ENCODE measurements around the gene LPIN3. TPM values are rescaled to one million over a fixed set of nuclear protein-coding genes. Genes with fewer than 3 reads are reported as not detected.
A peak's percentile ranks its signal among the peaks of the same experiment; 100 is the strongest.

The LPIN3 gene
- total RNA-seq, 1 donor from 2014 or later: 18.6 TPM

DNA sequence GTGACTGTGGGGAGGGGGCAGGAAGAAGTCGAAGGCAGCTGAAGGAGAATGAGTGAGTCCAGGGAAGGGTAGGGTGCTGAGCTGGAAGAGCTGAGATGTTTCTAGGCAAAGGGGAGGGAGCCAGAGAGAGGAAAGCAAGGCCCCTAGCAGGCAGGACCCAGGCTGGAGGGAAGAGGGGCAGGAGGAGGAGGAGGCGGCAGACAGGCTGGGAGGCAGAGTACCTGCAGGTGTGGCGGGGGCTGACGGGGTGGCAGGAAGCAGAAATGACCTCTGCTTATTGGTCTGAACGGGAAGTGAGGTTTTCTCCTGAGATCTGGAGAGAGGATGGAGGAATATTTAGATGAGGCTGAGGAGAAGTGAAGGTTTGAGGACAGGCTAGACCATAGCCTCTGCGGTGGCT lies 36.7 kb downstream of the LPIN3 start:
- no peak for ATAC-seq (ENCODE audit: poor library complexity)
- intact Hi-C loops (cut with DNase I): no loop called here
- no peak for DNase-seq

DNA sequence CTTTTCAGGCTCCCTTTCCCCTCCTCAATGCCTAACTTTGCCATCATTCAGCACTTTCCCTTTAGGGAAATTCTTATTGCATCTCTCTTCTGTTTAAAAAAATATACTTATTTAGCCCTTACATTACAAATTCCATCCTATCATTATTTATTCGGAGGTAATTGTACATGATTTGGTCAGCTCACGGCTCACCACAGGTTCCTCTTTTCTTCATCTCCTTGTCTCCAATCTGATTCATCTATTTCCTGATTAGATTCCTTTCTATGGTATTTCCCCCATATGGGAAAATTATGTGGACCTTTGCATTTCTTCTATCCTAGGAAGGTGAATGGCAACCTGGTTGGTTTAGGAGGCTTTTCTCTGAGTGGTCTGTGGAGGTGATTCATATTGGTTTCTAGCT lies 38.9 kb downstream of the LPIN3 start:
- intact Hi-C loops (cut with DNase I): no loop called here
- DNase-seq (no peak), ATAC-seq (ENCODE audit: poor library complexity) (no peak)

GRCh38 chr20:41380551-41381193 lies 40.1 kb downstream of the LPIN3 start:
- DNase-seq: no peak
- no peak for ATAC-seq (ENCODE audit: poor library complexity)
- intact Hi-C loops (cut with DNase I): no loop called here

- intact Hi-C loops (cut with DNase I): no loop called here
- DNase-seq (no peak), ATAC-seq (ENCODE audit: poor library complexity) (peak; percentile 17)
These were observed 42.2 kb downstream of the LPIN3 start for GRCh38 chr20:41382791-41383305.

- peak; percentile 79 for DNase-seq
- peak; percentile 89 for ATAC-seq (ENCODE audit: poor library complexity)
- intact Hi-C loops (cut with DNase I): no loop called here
These were observed 46.1 kb downstream of the LPIN3 start for GRCh38 chr20:41386502-41387427.

GRCh38 chr20:41387444-41387851 lies 46.8 kb downstream of the LPIN3 start:
- ATAC-seq (ENCODE audit: poor library complexity): peak; percentile 18
- intact Hi-C loops (cut with DNase I): no loop called here
- DNase-seq: no peak

DNA sequence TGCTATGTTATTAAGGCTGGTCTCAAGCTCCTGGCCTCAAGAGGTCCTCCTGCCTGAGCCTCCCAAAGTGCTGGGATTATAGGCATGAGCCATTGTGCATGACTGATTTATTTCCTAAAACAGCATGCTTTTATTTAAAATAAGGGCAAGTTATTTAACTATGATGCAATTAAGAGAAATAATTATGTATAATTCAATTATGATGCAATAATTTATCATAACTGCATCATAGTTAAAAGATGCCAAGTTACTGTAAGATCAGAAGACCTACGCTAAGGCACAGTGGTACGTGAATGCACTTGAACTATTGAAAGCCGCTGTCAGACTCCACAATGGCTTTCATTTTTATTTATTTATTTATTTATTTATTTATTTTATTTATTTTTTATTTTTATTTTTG lies 50.3 kb downstream of the LPIN3 start:
- intact Hi-C loops (cut with DNase I): no loop called here

DNA sequence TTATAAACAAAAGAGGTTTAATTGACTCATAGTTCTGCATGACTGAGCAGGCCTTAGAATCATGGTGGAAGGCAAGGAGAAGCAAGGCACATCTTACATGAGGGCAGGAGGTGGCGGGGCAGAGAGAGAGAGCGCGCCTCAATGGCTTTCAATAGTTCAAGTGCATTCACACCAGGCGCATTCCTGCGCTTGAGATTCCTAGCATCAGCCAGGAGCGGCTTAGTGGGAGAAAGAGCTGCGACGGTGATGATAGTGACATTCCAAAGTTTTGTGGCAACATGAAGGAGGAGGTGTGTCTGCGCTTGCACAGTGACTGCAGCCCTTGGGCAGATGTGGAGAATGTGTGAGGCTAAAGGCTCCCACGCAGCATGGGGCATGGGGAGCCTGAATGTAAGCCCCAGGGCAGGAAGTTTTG lies 51.0 kb downstream of the LPIN3 start:
- DNase-seq (no peak), ATAC-seq (ENCODE audit: poor library complexity) (no peak)
- intact Hi-C loops (cut with DNase I): no loop called here

More for the DNA sequence above, 50.3 kb downstream of the LPIN3 start:
- ATAC-seq (ENCODE audit: poor library complexity): no peak
- DNase-seq: no peak

GRCh38 chr20:41392295-41392694 lies 51.7 kb downstream of the LPIN3 start:
- ATAC-seq (ENCODE audit: poor library complexity) (no peak), DNase-seq (no peak)
- intact Hi-C loops (cut with DNase I): no loop called here

DNA sequence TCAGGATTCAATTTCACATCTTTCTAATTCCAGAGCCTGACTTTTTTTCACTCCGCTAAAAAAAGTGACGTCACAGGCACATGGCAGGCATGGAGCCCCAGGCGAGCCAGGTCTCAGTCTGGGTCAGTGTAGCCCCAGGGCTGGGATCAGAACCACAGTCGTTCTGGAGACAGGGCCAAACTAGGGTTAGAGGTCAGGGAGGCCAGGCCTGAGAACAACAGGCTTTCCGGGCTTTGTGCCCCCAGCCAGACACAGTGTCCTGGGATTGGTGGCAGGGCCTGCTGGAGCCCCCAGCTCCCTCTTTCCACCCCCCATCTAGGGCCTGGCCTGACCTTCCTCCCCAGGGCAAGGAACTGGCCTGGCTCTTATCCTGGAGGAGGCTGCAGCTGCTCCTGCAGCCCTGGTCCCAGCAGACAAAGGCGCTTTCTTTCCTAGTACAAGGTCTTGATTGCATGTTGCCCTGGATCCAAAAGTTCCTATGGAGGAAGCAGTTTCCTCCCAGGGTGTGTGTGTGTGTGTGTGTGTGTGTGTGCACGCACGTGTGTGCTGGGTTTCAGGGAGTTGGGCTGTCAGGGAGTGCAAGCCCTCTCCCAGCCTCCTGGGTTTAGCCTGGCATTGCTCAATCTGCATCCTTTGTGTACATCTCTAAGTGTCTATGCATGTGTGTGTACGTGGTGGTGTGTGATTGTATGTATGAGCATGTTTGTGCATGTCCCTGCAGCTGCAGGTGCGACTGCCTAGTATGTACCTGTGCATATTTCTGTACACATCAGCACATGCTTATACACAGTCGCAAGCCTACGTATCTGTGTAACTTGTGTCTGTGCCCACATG lies 52.5 kb downstream of the LPIN3 start:
- DNase-seq (peak; percentile 87), ATAC-seq (ENCODE audit: poor library complexity) (peak; percentile 87)
- intact Hi-C loops (cut with DNase I): no loop called here

DNA sequence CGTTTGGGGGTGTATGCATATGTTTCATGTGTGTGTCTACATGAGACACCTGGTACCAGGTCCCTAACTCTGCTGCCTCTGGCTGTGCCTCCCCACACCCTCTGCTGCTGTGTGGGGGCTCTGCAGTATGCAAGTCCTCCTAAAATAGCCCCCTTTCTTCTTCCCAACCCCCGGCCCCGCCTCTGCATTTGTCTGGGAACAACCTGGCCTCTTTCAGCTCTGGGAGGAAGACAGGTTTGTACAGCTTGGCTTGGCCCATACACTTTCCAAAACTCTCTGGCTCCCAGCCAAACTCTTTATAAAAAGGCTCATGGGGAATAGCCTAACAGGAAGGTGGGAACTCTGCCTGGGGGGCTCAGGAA lies 53.1 kb downstream of the LPIN3 start:
- intact Hi-C loops (cut with DNase I): no loop called here
- DNase-seq: no peak
- peak; percentile 9 for ATAC-seq (ENCODE audit: poor library complexity)

DNA sequence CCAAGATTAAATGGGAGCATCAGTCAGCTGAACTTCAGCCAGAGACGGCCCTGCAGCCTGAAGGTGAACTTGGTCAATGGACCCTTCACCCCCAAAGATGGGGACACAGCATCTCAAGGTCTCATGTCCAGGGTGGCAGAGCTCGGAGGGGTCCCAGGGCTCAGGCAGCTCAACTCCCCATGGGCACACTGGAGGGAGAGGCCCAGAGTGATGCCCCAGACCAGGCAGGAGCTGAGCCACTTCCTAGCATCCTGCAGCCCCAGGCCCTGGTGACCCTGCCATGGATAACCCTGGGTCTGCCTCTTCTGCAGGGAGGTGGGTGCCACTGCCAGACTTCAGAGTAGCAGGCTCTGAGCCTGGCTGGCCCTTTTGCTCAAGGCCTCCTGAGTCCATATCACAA lies 53.5 kb downstream of the LPIN3 start:
- ATAC-seq (ENCODE audit: poor library complexity): no peak
- no peak for DNase-seq
- intact Hi-C loops (cut with DNase I): no loop called here

DNA sequence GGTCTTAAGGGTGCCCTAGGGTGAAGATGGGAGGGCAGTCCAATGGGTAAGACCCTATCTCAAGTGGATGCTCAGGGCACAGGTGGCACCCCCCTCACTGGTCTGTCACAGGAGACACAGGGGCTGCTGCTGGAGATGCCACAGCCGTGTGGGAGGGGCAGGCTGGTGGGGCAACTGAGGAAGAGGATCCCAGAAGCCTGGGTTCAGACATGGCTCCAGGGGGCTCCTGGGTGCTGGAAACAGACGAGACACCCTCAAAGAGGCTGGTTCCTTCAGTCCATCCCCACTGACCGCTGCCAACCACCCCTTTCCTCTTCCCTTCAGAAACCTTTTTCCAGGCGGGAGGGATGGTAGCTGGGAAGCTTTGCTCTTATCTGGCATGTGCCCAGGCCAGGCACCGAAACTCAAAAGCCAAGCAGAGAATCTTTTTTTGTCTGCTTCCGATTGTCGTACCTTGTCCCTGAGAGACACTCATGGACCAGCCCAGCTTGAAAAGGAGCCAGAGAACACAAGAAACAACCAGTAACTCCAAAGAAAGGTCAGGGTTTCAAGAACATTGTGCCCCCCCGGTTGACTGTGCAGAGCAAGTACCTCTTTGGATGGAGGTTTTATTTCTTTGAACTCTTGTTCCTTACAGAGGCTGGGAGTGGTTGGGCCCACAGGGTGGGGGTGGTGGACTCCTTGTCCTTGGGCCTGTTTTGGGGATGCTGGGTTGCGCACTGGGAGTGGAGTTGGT lies 54.5 kb downstream of the LPIN3 start:
- intact Hi-C loops (cut with DNase I): no loop called here
- no peak for DNase-seq
- ATAC-seq (ENCODE audit: poor library complexity): peak; percentile 2

GRCh38 chr20:41395667-41396664 lies 55.3 kb downstream of the LPIN3 start:
- DNase-seq (no peak), ATAC-seq (ENCODE audit: poor library complexity) (no peak)
- intact Hi-C loops (cut with DNase I): no loop called here

GRCh38 chr20:41398408-41398807 lies 57.8 kb downstream of the LPIN3 start:
- DNase-seq: peak; percentile 51
- intact Hi-C loops (cut with DNase I): no loop called here
- ATAC-seq (ENCODE audit: poor library complexity): peak; percentile 67

- intact Hi-C loops (cut with DNase I): no loop called here
- no peak for DNase-seq
- ATAC-seq (ENCODE audit: poor library complexity): no peak
These were observed 63.0 kb downstream of the LPIN3 start for GRCh38 chr20:41403604-41404003.

DNA sequence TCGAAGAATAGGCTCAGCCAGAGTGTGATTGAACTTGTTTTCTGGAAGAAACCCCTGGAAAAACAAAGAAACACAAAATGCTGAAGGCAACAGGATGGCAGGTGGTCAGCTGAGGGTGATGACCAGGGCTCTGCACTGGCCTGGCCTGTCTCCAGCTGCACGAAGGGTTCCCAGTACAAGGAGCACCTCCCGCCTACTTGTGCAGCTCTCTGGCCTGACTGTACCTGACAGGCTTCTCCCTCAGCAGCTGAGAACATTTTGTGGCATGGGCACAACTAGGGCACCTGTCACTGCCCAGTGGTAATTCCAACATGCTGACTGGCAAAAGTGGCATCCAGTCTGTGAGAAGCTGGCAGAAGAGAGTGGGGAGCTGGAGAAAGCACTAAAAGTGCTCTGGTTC lies 64.8 kb downstream of the LPIN3 start:
- no peak for DNase-seq
- intact Hi-C loops (cut with DNase I): no loop called here

More for the DNA sequence above, 64.8 kb downstream of the LPIN3 start:
- peak; percentile 88 for ATAC-seq (ENCODE audit: poor library complexity)
